Left hindlimb (tissue), 1 donor: ENCODE data around the gene CHMP1A.
A peak's percentile ranks its signal among the peaks of the same experiment; 100 is the strongest.

ENCODE experiments used
- DNase-seq: peaks from one replicate; pipeline ENCODE4 v3.0.0-alpha.2; 2018

CHMP1A gene

GRCh38 chr16:89623511-89624261 is 33.8 kb downstream of the CHMP1A start:
- DNase-seq: no peak

- no peak for DNase-seq
Observed at GRCh38 chr16:89621698-89622409, 35.7 kb downstream of the CHMP1A start.

- DNase-seq: no peak
Observed at GRCh38 chr16:89621136-89621697, 36.3 kb downstream of the CHMP1A start.

- no peak for DNase-seq
Observed at GRCh38 chr16:89620406-89620841, 37.1 kb downstream of the CHMP1A start.

- no peak for DNase-seq
Observed at GRCh38 chr16:89619840-89620239, 37.7 kb downstream of the CHMP1A start.

- DNase-seq: no peak
Observed at GRCh38 chr16:89618109-89618998, 39.2 kb downstream of the CHMP1A start.

GRCh38 chr16:89617036-89617435 is 40.5 kb downstream of the CHMP1A start:
- no peak for DNase-seq

GRCh38 chr16:89616623-89617022 is 40.9 kb downstream of the CHMP1A start:
- no peak for DNase-seq

GRCh38 chr16:89615596-89616090 is 41.9 kb downstream of the CHMP1A start:
- no peak for DNase-seq

GRCh38 chr16:89615176-89615575 is 42.3 kb downstream of the CHMP1A start:
- no peak for DNase-seq

GRCh38 chr16:89613954-89614459 is 43.5 kb downstream of the CHMP1A start:
- DNase-seq: no peak

- DNase-seq: no peak
Observed at GRCh38 chr16:89613231-89613953, 44.1 kb downstream of the CHMP1A start, which contains the start of gene DPEP1. Gene DPEP1, plus strand, starts transcription at chr16:89613642. Its CDS starts 16,769 bp downstream, at chr16:89630411.

- no peak for DNase-seq
Observed at GRCh38 chr16:89612415-89613166, 44.9 kb downstream of the CHMP1A start.

GRCh38 chr16:89610108-89610453 is 47.4 kb downstream of the CHMP1A start:
- DNase-seq: no peak

GRCh38 chr16:89607937-89608740 is 49.4 kb downstream of the CHMP1A start:
- DNase-seq: no peak

- no peak for DNase-seq
Observed at GRCh38 chr16:89607453-89607852, 50.1 kb downstream of the CHMP1A start.

GRCh38 chr16:89606006-89606405 is 51.5 kb downstream of the CHMP1A start:
- DNase-seq: no peak

- peak; percentile 26 for DNase-seq
Observed at GRCh38 chr16:89605186-89605970, 52.1 kb downstream of the CHMP1A start.

GRCh38 chr16:89604764-89605163 is 52.7 kb downstream of the CHMP1A start:
- no peak for DNase-seq
